T-helper 2 cell treated with Interferon-gamma antibody and Interleukin-4, amounts not matched to agents 5 μg/mL and 100 μg/mL, for 36 hours (primary cell): ENCODE data around the gene NHLRC2.

Experiments
- DNase-seq: peaks from one replicate; pipeline ENCODE4 v3.0.0; 2021; ENCODE audit warnings: low spot score
- H3K27ac Mint-ChIP-seq: one replicate; pipeline ENCODE4 v1.8.0; 2021; ENCODE audit warnings: mild to moderate bottlenecking, mixed read lengths
- H3K27me3 Mint-ChIP-seq: one replicate; pipeline ENCODE4 v1.8.0; 2021; ENCODE audit warnings: low read depth, mixed read lengths
- H3K36me3 Mint-ChIP-seq: one replicate; pipeline ENCODE4 v1.8.0; 2021; ENCODE audit warnings: low read depth, mixed read lengths
- H3K4me1 Mint-ChIP-seq: one replicate; pipeline ENCODE4 v1.8.0; 2021; ENCODE audit warnings: low read depth, mixed read lengths
- H3K4me3 Mint-ChIP-seq: one replicate; pipeline ENCODE4 v1.8.0; 2022; ENCODE audit warnings: mild to moderate bottlenecking, moderate library complexity, mixed read lengths
- H3K9me3 Mint-ChIP-seq: one replicate; pipeline ENCODE4 v1.8.0; 2021; ENCODE audit warnings: mixed read lengths

The NHLRC2 gene

GRCh38 chr10:113849140-113849803, 5.2 kb upstream of the NHLRC2 start:
- Mint-ChIP-seq H3K9me3 (no peaks in the 10 kb centered on the region), H3K27me3 (no peaks in the 10 kb centered on the region), H3K27ac (no peak overlapping the region), H3K4me1 (peaks cover 40% of the 10 kb centered on the region), H3K4me3 (peak overlapping the region; percentile 62), H3K36me3 (peaks cover 47% of the 10 kb centered on the region)
- DNase-seq = no peak

- no peak for DNase-seq
- Mint-ChIP-seq H3K9me3 (no peaks in the 10 kb centered on the region), H3K27ac (peak overlapping the region; percentile 73), H3K4me1 (peaks cover 40% of the 10 kb centered on the region), H3K36me3 (peaks cover 43% of the 10 kb centered on the region), H3K27me3 (no peaks in the 10 kb centered on the region), H3K4me3 (peak overlapping the region; percentile 62)
Measured at GRCh38 chr10:113849946-113850345, 4.5 kb upstream of the NHLRC2 start.

- Mint-ChIP-seq H3K4me3 (peak overlapping the region; percentile 98), H3K4me1 (peaks cover 49% of the 10 kb centered on the region), H3K9me3 (no peaks in the 10 kb centered on the region), H3K36me3 (peaks cover 32% of the 10 kb centered on the region), H3K27ac (peak overlapping the region; percentile 95), H3K27me3 (no peaks in the 10 kb centered on the region)
- DNase-seq = no peak
Measured at GRCh38 chr10:113853578-113854012, 866 bp upstream of the NHLRC2 start.

- peak overlapping the region; percentile 98 for H3K4me3 Mint-ChIP-seq
- H3K36me3 Mint-ChIP-seq = peaks cover 30% of the 10 kb centered on the region
- DNase-seq = peak; percentile 44
- H3K27ac Mint-ChIP-seq = peak overlapping the region; percentile 95
- H3K4me1 Mint-ChIP-seq = peaks cover 41% of the 10 kb centered on the region
- H3K9me3 Mint-ChIP-seq = no peaks in the 10 kb centered on the region
- H3K27me3 Mint-ChIP-seq = no peaks in the 10 kb centered on the region
Measured at GRCh38 chr10:113854761-113855588, 514 bp downstream of the NHLRC2 start.

GRCh38 chr10:113856563-113856962, 2.1 kb downstream of the NHLRC2 start:
- H3K27me3 Mint-ChIP-seq = no peaks in the 10 kb centered on the region
- peak overlapping the region; percentile 98 for H3K4me3 Mint-ChIP-seq
- H3K4me1 Mint-ChIP-seq = peaks cover 40% of the 10 kb centered on the region
- H3K9me3 Mint-ChIP-seq = peaks cover 9% of the 10 kb centered on the region
- H3K36me3 Mint-ChIP-seq = peaks cover 39% of the 10 kb centered on the region
- H3K27ac Mint-ChIP-seq = no peak overlapping the region
- DNase-seq = no peak

GRCh38 chr10:113857210-113857609, 2.7 kb downstream of the NHLRC2 start:
- Mint-ChIP-seq H3K36me3 (peaks cover 41% of the 10 kb centered on the region), H3K4me1 (peaks cover 39% of the 10 kb centered on the region), H3K9me3 (peaks cover 9% of the 10 kb centered on the region), H3K4me3 (peak overlapping the region; percentile 35), H3K27me3 (no peaks in the 10 kb centered on the region), H3K27ac (no peak overlapping the region)
- no peak for DNase-seq

GRCh38 chr10:113858541-113858940, 4.1 kb downstream of the NHLRC2 start:
- Mint-ChIP-seq H3K4me3 (no peak overlapping the region), H3K27me3 (no peaks in the 10 kb centered on the region), H3K9me3 (peaks cover 9% of the 10 kb centered on the region), H3K27ac (no peak overlapping the region), H3K36me3 (peaks cover 43% of the 10 kb centered on the region), H3K4me1 (peaks cover 26% of the 10 kb centered on the region)
- no peak for DNase-seq

- H3K36me3 Mint-ChIP-seq = peaks cover 45% of the 10 kb centered on the region
- H3K4me3 Mint-ChIP-seq = no peak overlapping the region
- peaks cover 23% of the 10 kb centered on the region for H3K4me1 Mint-ChIP-seq
- DNase-seq = no peak
- H3K27ac Mint-ChIP-seq = no peak overlapping the region
- no peaks in the 10 kb centered on the region for H3K27me3 Mint-ChIP-seq
- peaks cover 14% of the 10 kb centered on the region for H3K9me3 Mint-ChIP-seq
Measured at GRCh38 chr10:113859261-113859660, 4.8 kb downstream of the NHLRC2 start.

GRCh38 chr10:113865901-113866300, 11.4 kb downstream of the NHLRC2 start:
- H3K36me3 Mint-ChIP-seq = peaks cover 38% of the 10 kb centered on the region
- no peak overlapping the region for H3K4me3 Mint-ChIP-seq

GRCh38 chr10:113866551-113867394, 12.3 kb downstream of the NHLRC2 start:
- no peaks in the 10 kb centered on the region for H3K27me3 Mint-ChIP-seq

More at GRCh38 chr10:113865901-113866300, 11.4 kb downstream of the NHLRC2 start:
- no peak for DNase-seq
- Mint-ChIP-seq H3K27me3 (no peaks in the 10 kb centered on the region), H3K4me1 (peaks cover 6% of the 10 kb centered on the region), H3K9me3 (peaks cover 11% of the 10 kb centered on the region), H3K27ac (no peak overlapping the region)

GRCh38 chr10:113867904-113868303, 13.4 kb downstream of the NHLRC2 start:
- Mint-ChIP-seq H3K9me3 (peaks cover 14% of the 10 kb centered on the region), H3K4me3 (no peak overlapping the region), H3K27ac (no peak overlapping the region), H3K27me3 (no peaks in the 10 kb centered on the region), H3K4me1 (peaks cover 4% of the 10 kb centered on the region), H3K36me3 (peaks cover 35% of the 10 kb centered on the region)
- DNase-seq = no peak

More at GRCh38 chr10:113866551-113867394, 12.3 kb downstream of the NHLRC2 start:
- DNase-seq = no peak
- Mint-ChIP-seq H3K4me1 (peaks cover 4% of the 10 kb centered on the region), H3K9me3 (peaks cover 7% of the 10 kb centered on the region), H3K27ac (no peak overlapping the region), H3K36me3 (peaks cover 34% of the 10 kb centered on the region), H3K4me3 (no peak overlapping the region)

GRCh38 chr10:113869789-113870188, 15.3 kb downstream of the NHLRC2 start:
- Mint-ChIP-seq H3K9me3 (peaks cover 10% of the 10 kb centered on the region), H3K4me3 (no peak overlapping the region), H3K4me1 (peaks cover 6% of the 10 kb centered on the region), H3K27me3 (no peaks in the 10 kb centered on the region), H3K27ac (no peak overlapping the region), H3K36me3 (peaks cover 29% of the 10 kb centered on the region)
- no peak for DNase-seq

- H3K9me3 Mint-ChIP-seq = peaks cover 10% of the 10 kb centered on the region
- DNase-seq = no peak
- no peak overlapping the region for H3K27ac Mint-ChIP-seq
- H3K4me3 Mint-ChIP-seq = no peak overlapping the region
- peaks cover 6% of the 10 kb centered on the region for H3K4me1 Mint-ChIP-seq
- peaks cover 34% of the 10 kb centered on the region for H3K36me3 Mint-ChIP-seq
- H3K27me3 Mint-ChIP-seq = no peaks in the 10 kb centered on the region
Measured at GRCh38 chr10:113872139-113873030, 17.9 kb downstream of the NHLRC2 start.
